ENCODE measurements around the gene SPEM1.

Gene SPEM1

DNA sequence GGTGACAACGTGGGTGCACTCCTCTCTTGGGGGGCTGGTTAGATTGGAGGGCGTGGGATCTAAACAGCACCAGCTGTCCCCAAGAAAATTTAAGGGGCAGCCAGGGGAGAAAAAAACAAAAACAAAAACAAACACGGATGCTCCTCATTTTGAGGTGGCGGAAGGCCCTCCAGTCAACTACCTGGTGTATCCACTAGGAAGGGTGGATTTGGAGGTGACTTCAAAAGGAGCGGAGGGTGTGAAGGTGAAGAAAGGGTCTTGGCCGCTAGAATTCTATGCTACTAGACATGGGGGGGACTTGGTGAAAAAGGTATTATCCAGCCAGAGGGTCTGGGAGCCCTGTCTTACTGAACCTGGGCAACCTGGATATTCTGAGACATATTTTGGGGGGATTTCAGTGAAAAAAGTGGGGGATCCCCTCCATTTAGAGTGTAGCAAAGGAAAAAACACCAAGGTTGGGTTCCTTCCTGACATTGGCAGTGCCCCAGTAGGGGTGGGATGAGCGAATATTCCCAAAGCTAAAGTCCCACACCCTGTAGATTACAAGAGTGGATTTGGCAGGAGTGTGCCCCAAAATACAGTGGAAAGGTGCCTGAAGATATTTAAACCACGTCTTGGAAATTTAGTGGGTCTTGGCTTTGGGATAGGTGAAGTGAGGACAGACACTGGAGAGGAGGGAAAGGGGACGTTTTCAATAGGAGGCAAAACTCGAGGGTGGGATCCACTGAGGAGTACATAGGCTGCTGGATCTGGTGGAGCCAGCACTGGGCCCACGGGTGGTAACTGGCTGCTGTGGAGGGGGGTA lies 18.7 kb downstream of the SPEM1 start:
- no peak for DNase-seq (ENCODE audit: low read depth, low spot score)

DNA sequence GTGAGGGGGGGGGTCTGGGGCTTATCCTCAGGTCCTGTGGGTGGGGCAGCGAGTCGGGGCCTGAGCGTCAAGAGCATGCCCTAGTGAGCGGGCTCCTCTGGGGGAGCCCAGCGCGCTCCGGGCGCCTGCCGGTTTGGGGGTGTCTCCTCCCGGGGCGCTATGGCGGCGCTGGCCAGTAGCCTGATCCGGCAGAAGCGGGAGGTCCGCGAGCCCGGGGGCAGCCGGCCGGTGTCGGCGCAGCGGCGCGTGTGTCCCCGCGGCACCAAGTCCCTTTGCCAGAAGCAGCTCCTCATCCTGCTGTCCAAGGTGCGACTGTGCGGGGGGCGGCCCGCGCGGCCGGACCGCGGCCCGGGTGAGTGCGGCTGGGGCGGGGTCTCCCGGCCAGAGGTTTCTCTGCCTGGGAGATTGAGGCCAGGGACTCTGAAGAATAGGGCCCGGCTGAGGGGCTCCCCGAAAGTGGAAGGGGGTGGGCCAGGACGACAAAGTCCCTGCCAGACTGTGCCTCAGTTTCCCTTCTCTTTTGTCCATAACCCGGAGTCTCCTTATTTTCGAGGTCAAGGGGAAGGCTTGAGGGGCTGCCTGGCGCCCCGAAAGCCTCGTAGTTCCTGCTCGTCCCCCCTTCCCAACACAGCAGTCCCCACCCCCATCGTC lies 19.5 kb downstream of the SPEM1 start, which contains the start of gene FGF11:
TSS of gene FGF11 (plus strand) at position 51 of the 651 bp plus-strand sequence. CDS start at position 160, 109 bp downstream.
- no peak for DNase-seq (ENCODE audit: low read depth, low spot score)
- H3K27ac ChIP-seq = peak within 1 kb of the TSS; percentile 89

More for the DNA sequence above, 18.7 kb downstream of the SPEM1 start:
- H3K27ac ChIP-seq = peak overlapping the region; percentile 89

DNA sequence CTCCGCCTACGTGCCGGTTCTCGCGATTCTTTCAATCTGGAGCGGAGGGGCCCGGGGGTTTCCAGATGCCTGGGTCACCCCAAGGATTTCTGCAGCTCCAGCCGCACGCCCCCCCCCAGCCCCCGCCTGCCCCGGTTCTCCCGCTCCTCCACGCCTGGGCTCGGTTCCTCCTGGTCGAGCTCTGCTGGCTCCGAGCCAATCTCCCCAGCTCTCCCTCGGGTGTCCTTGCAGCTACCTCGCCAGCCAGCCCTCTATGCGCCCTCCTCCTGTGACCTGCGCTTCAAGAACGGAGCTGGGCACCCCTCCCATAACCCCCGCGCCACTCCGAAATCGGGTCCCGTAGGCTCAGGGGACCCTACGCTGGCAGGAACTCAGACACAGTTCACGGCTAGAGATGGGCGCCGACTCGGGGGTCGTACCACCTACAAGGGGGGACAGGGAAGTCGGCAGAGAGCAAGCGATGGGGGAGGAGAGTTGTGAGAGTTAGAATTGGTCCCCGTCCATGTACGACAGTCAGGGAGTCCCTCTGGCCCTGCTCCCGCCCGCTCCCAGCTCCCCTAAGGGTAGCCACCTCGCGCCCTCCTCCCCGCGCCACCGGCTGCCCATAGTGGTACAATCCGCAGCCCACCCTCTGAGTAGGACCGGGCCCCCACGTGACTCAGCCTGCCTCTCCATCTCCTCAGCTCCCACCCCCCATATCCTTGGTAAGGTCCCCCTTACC lies 20.1 kb downstream of the SPEM1 start:
- DNase-seq (ENCODE audit: low read depth, low spot score) = no peak
- H3K27ac ChIP-seq = peak overlapping the region; percentile 89

DNA sequence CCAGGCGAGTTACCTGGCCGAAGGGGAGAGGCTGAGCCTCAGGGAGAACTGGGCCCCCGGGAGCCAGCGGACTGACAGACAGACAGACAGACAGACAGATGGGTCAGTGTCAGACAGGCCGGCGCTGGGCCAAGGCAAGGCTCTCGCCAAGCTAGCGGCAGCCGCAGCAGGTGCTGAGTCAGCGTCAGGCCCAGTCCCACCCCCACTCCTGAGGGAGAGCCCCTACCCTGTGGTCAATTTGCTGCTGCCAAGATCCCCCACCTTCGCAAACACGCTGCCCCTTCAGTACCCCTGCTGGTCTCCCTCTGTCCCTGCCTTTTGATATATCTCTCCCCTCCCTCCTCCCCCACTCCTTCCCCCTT lies 20.7 kb downstream of the SPEM1 start:
- no peak for DNase-seq (ENCODE audit: low read depth, low spot score)

DNA sequence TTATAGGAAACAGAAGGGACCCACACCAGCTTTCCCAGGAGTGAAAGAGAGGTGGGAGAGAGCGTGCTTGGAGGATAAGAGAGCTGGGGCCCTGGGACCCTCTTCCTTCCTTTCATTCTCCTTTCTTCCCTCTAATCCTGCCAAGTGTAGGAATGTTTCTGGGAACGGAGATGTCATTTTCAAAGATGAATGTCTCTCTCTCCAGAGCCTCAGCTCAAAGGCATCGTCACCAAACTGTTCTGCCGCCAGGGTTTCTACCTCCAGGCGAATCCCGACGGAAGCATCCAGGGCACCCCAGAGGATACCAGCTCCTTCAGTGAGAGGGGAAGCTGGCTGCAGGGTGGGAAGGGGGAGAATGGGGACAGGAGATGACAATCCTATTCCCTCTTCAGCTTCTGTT lies 21.1 kb downstream of the SPEM1 start:
- no peak for DNase-seq (ENCODE audit: low read depth, low spot score)
- H3K27ac ChIP-seq = no peak overlapping the region

More for the DNA sequence above, 20.7 kb downstream of the SPEM1 start:
- peak overlapping the region; percentile 89 for H3K27ac ChIP-seq

DNA sequence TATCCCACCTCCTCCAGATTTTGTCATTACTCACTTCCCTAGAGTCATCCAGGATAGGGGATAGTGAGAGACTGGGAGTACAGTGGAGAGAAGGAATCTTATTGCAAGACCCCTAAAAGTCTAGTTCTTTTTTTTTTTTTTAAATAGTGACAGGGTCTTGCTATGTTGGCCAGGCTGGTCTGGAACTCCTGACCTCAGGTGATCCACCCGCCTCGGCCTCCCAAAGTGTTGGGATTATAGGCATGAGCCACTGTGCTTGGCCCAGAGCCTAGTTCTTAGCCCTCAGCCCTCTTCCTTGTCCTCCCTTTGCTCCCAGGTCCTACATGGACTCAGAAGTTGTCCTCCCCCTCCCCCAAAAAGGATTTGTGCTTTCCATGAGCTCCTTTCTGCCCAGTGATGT lies 22.0 kb downstream of the SPEM1 start:
- H3K27ac ChIP-seq = peak overlapping the region; percentile 94
- DNase-seq (ENCODE audit: low read depth, low spot score) = no peak

DNA sequence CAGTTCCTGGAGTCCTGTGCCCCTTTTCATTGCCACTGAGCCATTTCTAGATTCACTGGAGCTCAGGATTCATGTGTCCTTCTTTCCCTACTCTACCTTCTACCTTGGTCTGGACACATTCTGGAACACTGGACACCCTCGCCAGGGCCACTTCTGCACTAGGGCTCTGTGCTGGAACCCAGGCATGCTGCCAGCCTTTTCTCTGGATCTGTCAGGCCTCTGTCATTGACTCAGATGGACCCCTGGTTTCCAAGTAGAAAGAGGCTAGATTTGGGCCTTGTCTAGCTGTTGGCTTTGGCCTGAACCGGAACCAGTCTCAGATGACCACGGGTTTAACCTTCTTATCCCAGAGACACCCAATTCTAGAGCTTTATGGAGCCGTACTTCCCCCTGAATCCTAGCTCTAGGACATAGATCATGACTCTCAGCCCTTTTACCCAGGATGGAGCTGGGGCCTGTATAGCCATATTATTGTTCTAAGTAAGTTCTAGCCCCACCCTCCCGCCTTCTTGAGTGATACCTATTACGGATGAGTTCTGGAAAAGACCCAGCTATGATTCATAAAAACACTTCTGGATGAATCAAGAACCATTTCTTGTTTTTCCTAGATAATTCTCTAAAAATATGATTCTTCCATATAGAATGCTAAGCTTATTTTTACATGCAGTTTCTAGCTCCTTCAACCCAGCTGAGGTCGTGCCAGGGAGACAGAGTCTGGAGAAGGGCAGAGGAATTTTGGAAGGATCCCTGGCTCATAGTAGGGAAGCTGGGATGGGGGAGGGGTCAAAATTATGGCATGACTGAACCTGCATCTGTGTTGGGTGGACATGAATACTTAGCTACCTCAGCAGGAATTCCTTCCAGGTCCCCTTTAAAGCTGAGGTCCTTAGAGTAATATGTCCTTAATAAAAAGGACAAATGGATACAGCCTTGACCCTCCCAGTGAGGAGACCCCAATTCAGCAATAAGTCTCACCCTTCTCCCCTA lies 23.7 kb downstream of the SPEM1 start:
- DNase-seq (ENCODE audit: low read depth, low spot score) = peak; percentile 72
- H3K27ac ChIP-seq = peak overlapping the region; percentile 94

DNA sequence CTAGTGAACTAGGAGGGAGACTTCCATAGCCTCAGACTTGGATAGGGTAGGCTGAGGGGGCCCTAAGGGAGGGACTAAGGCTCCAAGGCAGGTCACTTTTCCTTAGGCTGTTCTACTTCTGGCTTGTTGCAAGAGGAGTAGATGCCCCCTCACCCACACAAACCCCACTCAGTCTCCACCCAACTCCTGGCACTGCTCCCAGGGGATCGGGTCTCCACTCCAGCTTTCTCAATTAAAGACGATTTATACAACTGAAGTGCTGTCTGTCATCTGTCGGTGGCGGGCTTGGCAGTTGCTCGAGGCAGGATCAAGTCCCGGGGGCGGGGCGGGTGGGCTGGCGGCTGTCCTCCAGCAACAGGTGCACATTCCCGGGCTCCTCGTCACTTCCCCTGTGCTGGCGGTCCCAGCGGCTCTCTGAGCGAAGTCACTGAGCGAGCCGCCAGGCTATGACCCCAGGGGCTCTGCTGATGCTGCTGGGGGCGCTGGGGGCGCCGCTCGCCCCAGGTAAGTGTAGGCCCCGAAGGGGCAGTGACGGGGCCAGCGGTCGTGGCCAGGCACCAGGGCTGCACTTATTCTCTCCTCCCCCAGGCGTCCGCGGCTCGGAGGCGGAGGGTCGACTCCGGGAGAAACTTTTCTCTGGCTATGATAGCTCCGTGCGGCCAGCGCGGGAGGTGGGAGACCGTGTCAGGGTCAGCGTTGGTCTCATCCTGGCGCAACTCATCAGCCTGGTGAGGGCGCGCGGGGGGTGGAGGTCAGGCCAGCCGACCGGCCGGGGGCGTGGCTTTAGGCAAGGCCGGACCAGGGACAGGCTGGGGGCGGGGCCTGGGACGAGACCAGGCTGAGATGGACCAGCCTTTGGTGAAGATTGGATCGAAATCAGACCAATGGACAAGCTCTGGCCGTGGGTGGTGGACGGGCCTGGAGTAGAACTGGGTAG lies 24.8 kb downstream of the SPEM1 start, which contains the start of gene CHRNB1:
TSS of gene CHRNB1 (plus strand) at position 380 of the 937 bp plus-strand sequence. CDS start at position 447, 67 bp downstream.
- DNase-seq (ENCODE audit: low read depth, low spot score) = no peak
- peak within 1 kb of the TSS; percentile 94 for H3K27ac ChIP-seq

DNA sequence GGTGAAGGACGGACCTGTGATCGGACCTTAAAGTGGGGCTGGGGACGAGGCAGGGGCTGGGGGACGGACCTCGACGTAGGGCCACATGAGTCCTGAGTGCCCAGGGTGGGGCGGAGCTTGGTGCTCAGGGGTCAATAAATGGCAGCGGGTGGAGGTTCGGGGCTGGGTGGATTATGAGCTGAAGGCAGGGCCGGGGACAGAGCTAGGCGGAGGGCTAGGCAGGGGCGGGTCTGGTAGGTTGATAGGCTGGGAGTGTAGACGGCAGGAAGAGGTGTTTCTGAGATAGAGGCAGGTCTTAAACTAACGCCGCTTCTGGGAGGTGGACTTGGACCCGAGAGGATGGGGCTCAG lies 25.5 kb downstream of the SPEM1 start:
- peak overlapping the region; percentile 94 for H3K27ac ChIP-seq
- DNase-seq (ENCODE audit: low read depth, low spot score) = no peak

DNA sequence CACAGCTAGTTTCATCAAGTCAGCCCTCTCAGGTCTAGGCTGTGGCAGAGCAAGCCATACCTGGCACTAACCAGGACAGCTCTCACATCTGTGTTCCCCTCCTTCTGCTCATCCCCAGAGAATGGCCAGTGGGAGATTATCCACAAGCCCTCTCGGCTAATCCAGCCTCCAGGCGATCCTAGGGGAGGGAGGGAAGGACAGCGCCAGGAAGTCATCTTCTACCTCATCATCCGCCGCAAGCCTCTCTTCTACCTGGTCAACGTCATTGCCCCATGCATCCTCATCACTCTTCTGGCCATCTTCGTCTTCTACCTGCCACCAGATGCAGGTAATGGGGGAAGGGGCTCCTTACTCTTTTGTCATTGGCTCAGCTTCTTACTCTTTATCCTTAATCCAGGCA lies 28.3 kb downstream of the SPEM1 start:
- DNase-seq (ENCODE audit: low read depth, low spot score) = no peak
- H3K27ac ChIP-seq = no peak overlapping the region

DNA sequence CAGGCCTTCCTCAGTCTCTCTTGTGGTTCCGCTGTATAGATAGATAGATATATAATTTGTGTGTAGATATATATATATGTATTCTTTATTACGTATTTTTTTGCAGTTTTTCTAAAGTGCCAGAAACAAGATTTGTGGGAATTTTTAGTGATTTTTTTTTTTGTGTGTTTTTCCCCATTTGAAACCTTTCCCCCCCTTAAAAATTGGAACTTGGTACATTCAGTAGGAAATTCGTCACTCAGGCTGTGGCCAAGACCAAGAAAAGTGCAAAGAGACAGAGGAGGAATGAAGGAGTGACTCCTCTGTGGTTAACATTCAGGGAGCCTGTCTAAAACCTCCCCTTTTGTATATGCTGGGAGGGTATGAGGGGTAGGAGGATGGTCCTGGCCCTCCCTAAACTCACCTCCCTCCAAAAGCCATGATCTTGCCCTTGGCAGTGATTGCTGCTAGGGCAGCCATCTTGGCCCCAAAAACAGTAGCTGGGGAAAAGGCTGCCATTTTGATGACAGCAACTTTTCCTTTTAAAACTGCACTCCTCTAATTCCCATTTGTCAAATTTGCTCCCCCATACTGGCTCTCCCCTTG lies 39.9 kb downstream of the SPEM1 start:
- DNase-seq (ENCODE audit: low read depth, low spot score) = no peak
- peak overlapping the region; percentile 36 for H3K27ac ChIP-seq

DNA sequence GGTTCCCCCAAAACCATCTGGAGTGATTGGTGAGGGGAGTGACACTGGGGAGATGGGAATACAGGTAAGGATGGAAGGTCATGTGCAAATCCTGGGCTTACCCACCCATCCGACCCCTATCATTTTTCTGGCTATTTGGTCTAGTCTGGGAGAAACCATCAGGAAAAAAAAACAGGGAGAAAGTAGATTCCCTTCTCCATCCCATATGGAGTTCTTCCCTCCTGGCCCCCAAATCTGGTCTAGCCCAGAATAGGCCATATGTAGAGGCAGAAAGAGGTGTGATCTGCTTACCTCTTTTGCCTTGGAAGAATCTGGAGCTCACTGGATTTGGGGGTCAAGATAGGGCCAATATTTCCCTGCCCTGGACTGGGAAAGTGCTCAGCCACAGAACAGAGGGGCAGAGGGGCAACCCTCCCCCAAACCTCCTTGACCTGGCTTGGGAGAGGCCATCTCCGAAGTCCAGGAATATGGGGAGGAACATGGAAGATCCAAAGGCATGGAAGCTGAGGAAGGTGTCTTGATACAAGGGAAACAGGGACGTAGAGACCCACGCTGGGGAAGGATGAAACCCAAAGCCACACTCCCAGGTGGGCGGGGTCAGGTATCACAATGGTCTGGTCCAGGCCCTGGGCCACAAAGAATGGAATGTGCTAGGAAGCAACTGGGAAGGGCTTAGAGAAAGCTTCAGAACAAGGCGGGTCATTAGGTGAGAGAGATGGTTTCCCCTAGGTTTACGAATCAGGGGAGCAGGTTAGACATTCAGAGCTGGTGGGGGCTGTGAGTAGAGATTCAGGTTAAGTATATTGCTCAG lies 40.9 kb downstream of the SPEM1 start:
- DNase-seq (ENCODE audit: low read depth, low spot score) = no peak
- H3K27ac ChIP-seq = peak overlapping the region; percentile 36

DNA sequence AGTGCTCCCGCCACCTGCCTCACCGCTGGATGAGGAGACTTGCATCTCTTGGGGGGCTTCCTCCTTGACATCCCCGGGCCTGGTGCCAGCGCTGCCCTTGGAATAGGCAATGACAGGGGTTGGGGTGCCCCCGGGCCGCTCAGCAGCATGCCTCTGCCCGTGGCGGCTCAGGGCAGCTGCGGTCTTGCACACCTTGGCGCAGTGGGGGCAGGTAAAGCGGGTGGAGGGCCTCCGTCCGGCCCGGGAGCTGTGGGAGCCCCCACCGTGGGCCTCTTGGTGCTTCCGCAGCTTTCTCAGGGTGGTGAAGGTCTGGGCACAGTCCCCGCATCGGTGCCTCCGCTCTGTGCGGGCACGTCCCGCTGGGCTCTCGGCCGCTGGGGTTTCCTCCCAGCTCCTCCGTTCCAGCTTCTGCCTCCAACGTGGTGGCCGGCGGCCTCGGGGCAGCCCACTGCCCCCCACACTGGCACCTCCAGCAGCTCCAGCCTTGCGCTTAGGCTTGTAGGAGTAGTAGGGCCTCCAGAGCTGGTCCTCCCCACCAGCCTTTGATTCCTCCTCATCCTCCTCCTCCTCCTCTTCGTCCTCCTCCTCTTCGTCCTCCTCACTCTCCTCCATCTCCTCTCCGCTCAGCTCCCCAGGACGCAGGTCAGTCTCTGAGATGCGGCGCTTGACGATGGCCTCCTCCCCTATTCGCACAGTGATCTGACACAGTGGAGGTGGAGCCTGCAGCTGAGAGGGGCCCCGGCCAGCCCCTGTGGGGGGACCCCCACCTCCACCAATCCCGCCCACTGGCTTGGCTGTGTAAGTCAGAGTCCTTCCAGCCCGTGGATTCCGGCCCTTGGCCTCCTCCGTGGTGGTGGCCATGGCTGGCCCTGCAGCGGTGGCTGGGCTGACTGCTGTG lies 42.6 kb downstream of the SPEM1 start:
- DNase-seq (ENCODE audit: low read depth, low spot score) = no peak
- H3K27ac ChIP-seq = no peak overlapping the region

DNA sequence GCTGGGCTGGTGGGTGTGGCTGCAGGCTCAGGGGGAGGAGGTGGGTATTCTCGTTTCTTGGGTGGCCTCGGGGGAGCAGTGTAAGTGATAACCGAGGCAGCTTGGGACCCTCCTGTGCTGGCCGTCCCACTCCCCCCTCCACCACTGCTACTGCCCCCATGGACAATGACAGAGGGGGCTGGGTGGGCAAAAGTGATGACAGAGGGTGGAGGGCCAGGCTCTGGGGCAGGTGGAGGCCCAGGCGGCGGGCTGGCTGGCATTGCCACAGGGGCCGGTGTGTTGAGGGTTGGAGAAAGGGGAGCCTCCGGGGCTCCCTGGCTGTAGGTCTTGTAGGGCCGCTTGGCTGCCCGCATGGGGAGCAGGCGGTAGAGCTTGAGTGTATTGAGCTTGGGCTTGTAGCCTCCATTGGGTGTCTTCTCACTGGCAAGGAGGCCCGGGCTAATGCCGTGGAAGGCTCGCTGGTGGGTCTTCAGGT lies 43.3 kb downstream of the SPEM1 start:
- no peak for DNase-seq (ENCODE audit: low read depth, low spot score)
- H3K27ac ChIP-seq = peak overlapping the region; percentile 35

DNA sequence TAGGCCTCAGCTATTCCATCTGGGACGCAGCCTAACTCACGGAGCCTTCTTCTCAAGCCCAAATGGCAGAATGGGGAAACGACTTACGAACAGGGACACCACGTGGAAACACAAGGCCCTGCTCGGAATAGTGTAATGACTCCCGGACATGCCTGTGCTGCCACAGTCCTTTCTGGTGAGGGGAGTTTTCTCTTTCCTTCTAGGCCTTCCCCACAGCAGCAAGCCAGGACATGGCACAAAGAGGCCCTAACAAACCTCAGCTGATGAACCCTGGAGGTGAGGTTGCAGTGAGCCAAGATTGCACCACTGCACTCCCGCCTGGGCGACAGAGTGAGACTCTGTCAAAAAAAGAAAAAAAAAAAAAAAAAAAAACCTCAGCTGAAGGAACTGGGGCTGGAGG lies 44.0 kb downstream of the SPEM1 start:
- H3K27ac ChIP-seq = peak overlapping the region; percentile 35
- DNase-seq (ENCODE audit: low read depth, low spot score) = no peak

DNA sequence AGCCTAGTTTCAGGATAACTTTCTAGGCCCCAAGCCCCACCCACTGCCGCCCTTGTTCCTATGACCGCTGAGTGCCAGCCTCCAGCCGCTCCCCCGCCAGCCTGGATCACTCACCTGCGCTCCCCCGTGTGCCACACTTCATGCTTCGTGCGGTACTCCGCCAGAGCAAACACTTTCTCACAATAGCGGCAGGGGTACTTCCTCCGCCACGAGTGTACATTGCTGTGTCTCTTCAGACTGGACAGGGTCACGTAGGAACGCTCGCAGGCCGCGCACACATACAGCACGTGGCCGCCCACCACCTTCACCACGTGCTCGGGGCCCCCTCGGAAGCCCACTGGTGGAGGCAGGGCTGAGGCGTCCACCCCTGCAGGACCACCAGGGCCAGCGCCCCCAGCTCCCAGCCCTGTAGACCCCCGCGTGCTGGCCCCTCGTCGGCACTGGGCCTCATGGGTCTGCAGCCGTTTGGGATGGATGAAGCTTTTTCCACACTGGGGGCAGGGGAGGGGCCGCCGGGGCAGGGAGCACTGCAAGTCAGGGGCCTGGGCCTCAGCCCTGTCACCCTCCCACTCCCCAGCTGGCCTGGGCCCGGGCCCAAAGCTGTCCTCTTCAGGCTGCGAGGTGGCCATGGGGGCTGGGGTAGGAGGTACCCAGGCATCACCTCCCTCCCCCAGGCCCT lies 45.6 kb downstream of the SPEM1 start:
- no peak overlapping the region for H3K27ac ChIP-seq
- no peak for DNase-seq (ENCODE audit: low read depth, low spot score)

All from epithelial cell of prostate (primary cell).